Activated naive CD8-positive, alpha-beta T cell (primary cell): Measurements from ENCODE around the gene AIG1.
A peak's percentile ranks its signal among the peaks of the same experiment; 100 is the strongest.
"Not testable (repeated sequence)": the region's sequence is repeated elsewhere in the genome, so short reads cannot be mapped to it uniquely, and the experiment has no call there.

ENCODE experiments used
- H3K27ac Mint-ChIP-seq: one replicate; pipeline ENCODE4 v1.8.0; 2021; ENCODE audit warnings: mixed read lengths
- H3K27me3 Mint-ChIP-seq: one replicate; pipeline ENCODE4 v1.8.0; 2021; ENCODE audit warnings: mixed read lengths
- H3K36me3 Mint-ChIP-seq: one replicate; pipeline ENCODE4 v1.8.0; 2021; ENCODE audit warnings: mixed read lengths
- H3K4me1 Mint-ChIP-seq: one replicate; pipeline ENCODE4 v1.8.0; 2021; ENCODE audit warnings: low read depth, mixed read lengths
- H3K4me3 Mint-ChIP-seq: one replicate; pipeline ENCODE4 v1.8.0; 2021; ENCODE audit warnings: mild to moderate bottlenecking, mixed read lengths
- H3K9me3 Mint-ChIP-seq: one replicate; pipeline ENCODE4 v1.8.0; 2021; ENCODE audit warnings: low read depth, mixed read lengths

AIG1 gene

GRCh38 chr6:143044345-143044744, 16.3 kb upstream of the AIG1 start:
- H3K4me1 Mint-ChIP-seq, H3K27ac Mint-ChIP-seq, H3K9me3 Mint-ChIP-seq, H3K27me3 Mint-ChIP-seq, H3K4me3 Mint-ChIP-seq, H3K36me3 Mint-ChIP-seq: not testable (repeated sequence)

- Mint-ChIP-seq H3K4me1 (peaks cover 13% of the 10 kb centered on the region), H3K27ac (no peak overlapping the region), H3K9me3 (peaks cover 5% of the 10 kb centered on the region), H3K27me3 (peaks cover 1% of the 10 kb centered on the region), H3K4me3 (no peak overlapping the region), H3K36me3 (peaks cover 2% of the 10 kb centered on the region)
These were observed 11.1 kb upstream of the AIG1 start for GRCh38 chr6:143049611-143050010.

GRCh38 chr6:143050509-143050908, 10.2 kb upstream of the AIG1 start:
- peaks cover 13% of the 10 kb centered on the region for H3K4me1 Mint-ChIP-seq
- peaks cover 1% of the 10 kb centered on the region for H3K27me3 Mint-ChIP-seq
- H3K4me3 Mint-ChIP-seq: no peak overlapping the region
- H3K36me3 Mint-ChIP-seq: peaks cover 2% of the 10 kb centered on the region
- H3K9me3 Mint-ChIP-seq: peaks cover 5% of the 10 kb centered on the region
- H3K27ac Mint-ChIP-seq: no peak overlapping the region

- peaks cover 5% of the 10 kb centered on the region for H3K9me3 Mint-ChIP-seq
- H3K27ac Mint-ChIP-seq: no peak overlapping the region
- no peaks in the 10 kb centered on the region for H3K27me3 Mint-ChIP-seq
- peaks cover 2% of the 10 kb centered on the region for H3K36me3 Mint-ChIP-seq
- no peak overlapping the region for H3K4me3 Mint-ChIP-seq
- H3K4me1 Mint-ChIP-seq: peaks cover 13% of the 10 kb centered on the region
These were observed 8.4 kb upstream of the AIG1 start for GRCh38 chr6:143052282-143052681.

- Mint-ChIP-seq H3K4me3 (no peak overlapping the region), H3K4me1 (peaks cover 13% of the 10 kb centered on the region), H3K27me3 (no peaks in the 10 kb centered on the region), H3K36me3 (no peaks in the 10 kb centered on the region), H3K27ac (no peak overlapping the region), H3K9me3 (no peaks in the 10 kb centered on the region)
These were observed 6.8 kb upstream of the AIG1 start for GRCh38 chr6:143053856-143054255.

GRCh38 chr6:143054329-143054728, 6.4 kb upstream of the AIG1 start:
- Mint-ChIP-seq H3K4me1 (peaks cover 15% of the 10 kb centered on the region), H3K27me3 (no peaks in the 10 kb centered on the region), H3K27ac (no peak overlapping the region), H3K9me3 (no peaks in the 10 kb centered on the region), H3K4me3 (no peak overlapping the region), H3K36me3 (no peaks in the 10 kb centered on the region)

GRCh38 chr6:143055213-143055612, 5.5 kb upstream of the AIG1 start:
- Mint-ChIP-seq H3K27ac (no peak overlapping the region), H3K4me1 (peaks cover 23% of the 10 kb centered on the region), H3K9me3 (no peaks in the 10 kb centered on the region), H3K36me3 (no peaks in the 10 kb centered on the region), H3K27me3 (no peaks in the 10 kb centered on the region), H3K4me3 (no peak overlapping the region)

- H3K4me3 Mint-ChIP-seq: no peak overlapping the region
- no peaks in the 10 kb centered on the region for H3K9me3 Mint-ChIP-seq
- H3K27ac Mint-ChIP-seq: no peak overlapping the region
- H3K36me3 Mint-ChIP-seq: no peaks in the 10 kb centered on the region
- no peaks in the 10 kb centered on the region for H3K27me3 Mint-ChIP-seq
- peaks cover 26% of the 10 kb centered on the region for H3K4me1 Mint-ChIP-seq
These were observed 4.8 kb upstream of the AIG1 start for GRCh38 chr6:143055891-143056290.

GRCh38 chr6:143058987-143059386, 1.7 kb upstream of the AIG1 start:
- peaks cover 25% of the 10 kb centered on the region for H3K4me1 Mint-ChIP-seq
- no peaks in the 10 kb centered on the region for H3K36me3 Mint-ChIP-seq
- no peaks in the 10 kb centered on the region for H3K9me3 Mint-ChIP-seq
- H3K27me3 Mint-ChIP-seq: no peaks in the 10 kb centered on the region
- no peak overlapping the region for H3K4me3 Mint-ChIP-seq
- H3K27ac Mint-ChIP-seq: no peak overlapping the region

- Mint-ChIP-seq H3K36me3 (peaks cover 3% of the 10 kb centered on the region), H3K4me1 (peaks cover 24% of the 10 kb centered on the region), H3K27ac (peak overlapping the region; percentile 94), H3K9me3 (no peaks in the 10 kb centered on the region), H3K27me3 (no peaks in the 10 kb centered on the region), H3K4me3 (peak overlapping the region; percentile 94)
These were observed 881 bp upstream of the AIG1 start for GRCh38 chr6:143059663-143060353.

GRCh38 chr6:143060354-143060805, 309 bp upstream of the AIG1 start:
- H3K4me1 Mint-ChIP-seq: peaks cover 24% of the 10 kb centered on the region
- H3K4me3 Mint-ChIP-seq: peak overlapping the region; percentile 94
- H3K9me3 Mint-ChIP-seq: no peaks in the 10 kb centered on the region
- H3K27me3 Mint-ChIP-seq: no peaks in the 10 kb centered on the region
- peaks cover 4% of the 10 kb centered on the region for H3K36me3 Mint-ChIP-seq
- peak overlapping the region; percentile 94 for H3K27ac Mint-ChIP-seq

GRCh38 chr6:143061597-143062385, 1.1 kb downstream of the AIG1 start:
- Mint-ChIP-seq H3K4me3 (peak overlapping the region; percentile 89), H3K27ac (peak overlapping the region; percentile 93), H3K27me3 (no peaks in the 10 kb centered on the region), H3K4me1 (peaks cover 24% of the 10 kb centered on the region), H3K9me3 (no peaks in the 10 kb centered on the region), H3K36me3 (peaks cover 4% of the 10 kb centered on the region)

GRCh38 chr6:143062551-143062950, 1.9 kb downstream of the AIG1 start:
- no peaks in the 10 kb centered on the region for H3K9me3 Mint-ChIP-seq
- H3K4me3 Mint-ChIP-seq: peak overlapping the region; percentile 40
- no peaks in the 10 kb centered on the region for H3K27me3 Mint-ChIP-seq
- no peak overlapping the region for H3K27ac Mint-ChIP-seq
- H3K36me3 Mint-ChIP-seq: peaks cover 4% of the 10 kb centered on the region
- peaks cover 24% of the 10 kb centered on the region for H3K4me1 Mint-ChIP-seq

GRCh38 chr6:143063631-143064030, 2.9 kb downstream of the AIG1 start:
- no peak overlapping the region for H3K27ac Mint-ChIP-seq
- H3K4me1 Mint-ChIP-seq: peaks cover 24% of the 10 kb centered on the region
- peaks cover 4% of the 10 kb centered on the region for H3K36me3 Mint-ChIP-seq
- no peak overlapping the region for H3K4me3 Mint-ChIP-seq
- H3K9me3 Mint-ChIP-seq: no peaks in the 10 kb centered on the region
- H3K27me3 Mint-ChIP-seq: no peaks in the 10 kb centered on the region

GRCh38 chr6:143064271-143064670, 3.6 kb downstream of the AIG1 start:
- H3K27me3 Mint-ChIP-seq: no peaks in the 10 kb centered on the region

More at GRCh38 chr6:143064271-143064670, 3.6 kb downstream of the AIG1 start:
- Mint-ChIP-seq H3K27ac (no peak overlapping the region), H3K4me1 (peaks cover 22% of the 10 kb centered on the region), H3K9me3 (no peaks in the 10 kb centered on the region), H3K4me3 (no peak overlapping the region), H3K36me3 (peaks cover 4% of the 10 kb centered on the region)
